Glomerular visceral epithelial cell (primary cell): ENCODE data around the gene NET1.

ENCODE experiments used
- DNase-seq: peaks from one replicate; pipeline ENCODE4 v3.0.0-alpha.2; 2016; ENCODE audit errors: extremely low spot score

Gene NET1

GRCh38 chr10:5482016-5482415 is 69.7 kb downstream of the NET1 start:
- DNase-seq: no peak

- no peak for DNase-seq
These were observed 71.8 kb downstream of the NET1 start for GRCh38 chr10:5484205-5484604.

- DNase-seq: no peak
These were observed 72.9 kb downstream of the NET1 start for GRCh38 chr10:5485290-5485689.

GRCh38 chr10:5485948-5486852 is 73.8 kb downstream of the NET1 start:
- DNase-seq: no peak

GRCh38 chr10:5486853-5487235 is 74.5 kb downstream of the NET1 start:
- no peak for DNase-seq

- DNase-seq: no peak
These were observed 76.2 kb downstream of the NET1 start for GRCh38 chr10:5488272-5489161.

GRCh38 chr10:5490032-5490431 is 77.7 kb downstream of the NET1 start:
- DNase-seq: no peak

- no peak for DNase-seq
These were observed 78.5 kb downstream of the NET1 start for GRCh38 chr10:5490698-5491464.

- DNase-seq: no peak
These were observed 79.1 kb downstream of the NET1 start for GRCh38 chr10:5491477-5491876.

- DNase-seq: no peak
These were observed 80.0 kb downstream of the NET1 start for GRCh38 chr10:5492322-5492855.

GRCh38 chr10:5492929-5493576 is 80.7 kb downstream of the NET1 start:
- DNase-seq: no peak

GRCh38 chr10:5493691-5494090 is 81.3 kb downstream of the NET1 start:
- DNase-seq: no peak

- no peak for DNase-seq
These were observed 82.3 kb downstream of the NET1 start for GRCh38 chr10:5494611-5495010.

- DNase-seq: no peak
These were observed 84.2 kb downstream of the NET1 start for GRCh38 chr10:5496261-5497250.

- DNase-seq: no peak
These were observed 84.9 kb downstream of the NET1 start for GRCh38 chr10:5497289-5497688.

- DNase-seq: no peak
These were observed 85.8 kb downstream of the NET1 start for GRCh38 chr10:5497948-5498730.

GRCh38 chr10:5498791-5499492 is 86.6 kb downstream of the NET1 start:
- DNase-seq: no peak

- no peak for DNase-seq
These were observed 87.3 kb downstream of the NET1 start, which contains the start of gene CALML5 for GRCh38 chr10:5499493-5500140. Gene CALML5 (minus strand): TSS chr10:5499570. CDS start chr10:5499438, 132 bp downstream.
